PFSK-1 (cell line): ENCODE results near the gene MTERF4.

Experiments
- FOXP2 ChIP-seq: optimal IDR thresholded peaks from 2 replicates; pipeline ENCODE3; 2011; ENCODE audit warnings: borderline replicate concordance, control low read depth, inconsistent platforms; ENCODE audit not compliant: insufficient read depth; ENCODE audit errors: extremely low read length, extremely low read depth
- POLR2AphosphoS5 ChIP-seq: IDR thresholded peaks from 2 replicates; pipeline ENCODE4 v1.6.1; 2012; ENCODE audit warnings: low read depth, mild to moderate bottlenecking, control low read depth, low read length, moderate library complexity
- SIN3A ChIP-seq: IDR thresholded peaks from 2 replicates; pipeline ENCODE4 v1.6.1; 2012; ENCODE audit warnings: mild to moderate bottlenecking, low read length, moderate library complexity, borderline replicate concordance; ENCODE audit not compliant: insufficient read depth
- TAF1 ChIP-seq: IDR thresholded peaks from 2 replicates; pipeline ENCODE4 v1.6.1; 2012; ENCODE audit warnings: low read length, control low read depth, borderline replicate concordance; ENCODE audit not compliant: insufficient read depth
- TF ChIP-seq, protein P1 (sequence below), 2 experiments: IDR thresholded peaks; 2 replicates each; pipeline versions ENCODE4 v1.6.1 to v1.8.0; 2011 to 2012; ENCODE audit warnings: low read depth in 2 of 2, low read length in 2 of 2, control low read depth in 1 of 2, inconsistent platforms in 1 of 2, mild to moderate bottlenecking in 1 of 2, moderate library complexity in 1 of 2; ENCODE audit not compliant: insufficient read depth in 1 of 2

Gene MTERF4

DNA sequence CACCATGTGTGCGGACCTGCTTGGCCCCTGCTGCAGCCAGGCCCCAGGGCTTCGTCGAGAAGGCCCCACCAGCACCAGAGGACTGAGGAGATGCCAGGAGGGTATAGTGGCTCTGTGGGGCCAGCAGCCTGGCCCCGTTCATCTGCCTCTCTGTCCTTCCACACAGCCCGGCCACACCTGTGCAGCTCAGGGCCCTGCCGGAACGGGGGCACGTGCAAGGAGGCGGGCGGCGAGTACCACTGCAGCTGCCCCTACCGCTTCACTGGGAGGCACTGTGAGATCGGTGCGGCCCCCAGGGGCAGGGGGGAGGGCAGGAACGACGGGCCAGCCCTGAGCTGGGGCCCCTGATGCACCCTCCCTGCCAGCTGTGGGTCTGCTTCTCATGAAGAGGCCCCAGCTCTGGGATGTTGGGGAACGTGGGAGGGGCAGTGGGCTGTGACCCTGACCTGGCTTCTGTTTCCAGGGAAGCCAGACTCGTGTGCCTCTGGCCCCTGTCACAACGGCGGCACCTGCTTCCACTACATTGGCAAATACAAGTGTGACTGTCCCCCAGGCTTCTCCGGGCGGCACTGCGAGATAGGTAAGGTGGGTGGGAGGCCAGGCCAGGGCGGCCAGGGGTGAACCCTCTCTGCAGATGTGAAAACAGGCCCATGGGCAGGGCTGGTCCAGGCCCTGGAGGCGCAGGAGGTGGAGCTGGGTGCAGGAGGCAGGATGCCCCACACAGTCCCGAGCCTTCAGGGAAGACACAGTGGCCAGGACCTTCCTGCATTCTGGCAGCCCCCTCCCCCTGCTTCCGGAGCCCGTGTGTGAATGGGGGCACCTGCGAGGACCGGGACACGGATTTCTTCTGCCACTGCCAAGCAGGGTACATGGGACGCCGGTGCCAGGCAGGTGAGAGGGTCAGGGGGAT is 50.3 kb downstream of the MTERF4 start:
- TF ChIP-seq, protein P1, sequence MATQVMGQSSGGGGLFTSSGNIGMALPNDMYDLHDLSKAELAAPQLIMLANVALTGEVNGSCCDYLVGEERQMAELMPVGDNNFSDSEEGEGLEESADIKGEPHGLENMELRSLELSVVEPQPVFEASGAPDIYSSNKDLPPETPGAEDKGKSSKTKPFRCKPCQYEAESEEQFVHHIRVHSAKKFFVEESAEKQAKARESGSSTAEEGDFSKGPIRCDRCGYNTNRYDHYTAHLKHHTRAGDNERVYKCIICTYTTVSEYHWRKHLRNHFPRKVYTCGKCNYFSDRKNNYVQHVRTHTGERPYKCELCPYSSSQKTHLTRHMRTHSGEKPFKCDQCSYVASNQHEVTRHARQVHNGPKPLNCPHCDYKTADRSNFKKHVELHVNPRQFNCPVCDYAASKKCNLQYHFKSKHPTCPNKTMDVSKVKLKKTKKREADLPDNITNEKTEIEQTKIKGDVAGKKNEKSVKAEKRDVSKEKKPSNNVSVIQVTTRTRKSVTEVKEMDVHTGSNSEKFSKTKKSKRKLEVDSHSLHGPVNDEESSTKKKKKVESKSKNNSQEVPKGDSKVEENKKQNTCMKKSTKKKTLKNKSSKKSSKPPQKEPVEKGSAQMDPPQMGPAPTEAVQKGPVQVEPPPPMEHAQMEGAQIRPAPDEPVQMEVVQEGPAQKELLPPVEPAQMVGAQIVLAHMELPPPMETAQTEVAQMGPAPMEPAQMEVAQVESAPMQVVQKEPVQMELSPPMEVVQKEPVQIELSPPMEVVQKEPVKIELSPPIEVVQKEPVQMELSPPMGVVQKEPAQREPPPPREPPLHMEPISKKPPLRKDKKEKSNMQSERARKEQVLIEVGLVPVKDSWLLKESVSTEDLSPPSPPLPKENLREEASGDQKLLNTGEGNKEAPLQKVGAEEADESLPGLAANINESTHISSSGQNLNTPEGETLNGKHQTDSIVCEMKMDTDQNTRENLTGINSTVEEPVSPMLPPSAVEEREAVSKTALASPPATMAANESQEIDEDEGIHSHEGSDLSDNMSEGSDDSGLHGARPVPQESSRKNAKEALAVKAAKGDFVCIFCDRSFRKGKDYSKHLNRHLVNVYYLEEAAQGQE (IDR thresholded peaks at IDR 0.05; ENCODE audit: insufficient read depth in 1 of 2, low read depth in 2 of 2, low read length in 2 of 2) = no peak
- no peak for TF ChIP-seq SIN3A
- no peak for TF ChIP-seq TAF1
- TF ChIP-seq FOXP2 = no peak
- no peak for TF ChIP-seq POLR2AphosphoS5

DNA sequence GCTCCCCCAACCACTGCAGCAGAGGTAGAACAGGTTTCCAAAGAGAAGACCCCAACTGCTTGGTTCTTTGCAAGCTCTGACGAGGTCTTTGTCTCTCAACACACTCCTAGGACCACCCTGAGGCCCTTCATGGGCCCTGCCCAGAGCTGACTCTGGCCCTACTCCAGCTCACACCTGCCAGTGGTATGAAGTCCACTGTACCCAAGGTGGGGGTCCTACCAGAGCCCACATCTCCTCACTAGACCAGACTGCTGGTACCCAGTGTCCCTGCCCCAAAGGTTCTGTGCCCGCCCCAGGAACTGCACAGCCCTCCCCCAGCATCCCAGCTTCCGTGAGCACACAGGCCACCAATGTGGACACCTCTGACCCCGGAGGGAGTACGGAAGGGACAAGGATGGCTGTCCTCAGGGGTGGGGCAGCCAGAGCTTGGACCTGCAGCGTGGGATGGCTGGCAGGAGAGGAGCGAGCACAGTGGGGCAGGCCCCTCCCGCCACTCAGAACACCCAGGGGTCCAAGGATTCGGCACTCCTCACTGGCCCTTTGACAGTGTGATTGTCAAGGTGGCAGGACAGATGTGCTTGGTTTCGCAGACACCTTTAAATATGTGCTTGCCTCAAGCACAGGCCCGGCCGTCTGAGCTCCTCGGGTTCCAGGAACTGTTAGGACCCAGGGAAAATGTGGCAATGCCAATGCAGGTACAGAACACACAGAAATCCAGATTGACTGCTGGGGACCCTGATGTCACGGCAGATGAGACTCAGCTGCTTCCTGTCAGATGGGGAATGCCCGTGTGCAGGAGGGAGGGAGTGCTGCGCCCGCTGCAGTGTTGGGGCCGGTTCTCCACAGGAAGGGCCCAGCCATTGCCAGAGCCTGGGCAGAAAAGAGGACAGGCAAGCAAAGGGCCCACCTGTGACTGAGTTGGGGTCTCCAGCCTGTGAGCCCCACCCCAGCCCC is 51.2 kb downstream of the MTERF4 start:
- TF ChIP-seq, protein P1 (IDR thresholded peaks at IDR 0.05; ENCODE audit: insufficient read depth in 1 of 2, low read depth in 2 of 2, low read length in 2 of 2) = no peak
- no peak for TF ChIP-seq POLR2AphosphoS5
- TF ChIP-seq TAF1 = no peak
- no peak for TF ChIP-seq SIN3A
- no peak for TF ChIP-seq FOXP2

DNA sequence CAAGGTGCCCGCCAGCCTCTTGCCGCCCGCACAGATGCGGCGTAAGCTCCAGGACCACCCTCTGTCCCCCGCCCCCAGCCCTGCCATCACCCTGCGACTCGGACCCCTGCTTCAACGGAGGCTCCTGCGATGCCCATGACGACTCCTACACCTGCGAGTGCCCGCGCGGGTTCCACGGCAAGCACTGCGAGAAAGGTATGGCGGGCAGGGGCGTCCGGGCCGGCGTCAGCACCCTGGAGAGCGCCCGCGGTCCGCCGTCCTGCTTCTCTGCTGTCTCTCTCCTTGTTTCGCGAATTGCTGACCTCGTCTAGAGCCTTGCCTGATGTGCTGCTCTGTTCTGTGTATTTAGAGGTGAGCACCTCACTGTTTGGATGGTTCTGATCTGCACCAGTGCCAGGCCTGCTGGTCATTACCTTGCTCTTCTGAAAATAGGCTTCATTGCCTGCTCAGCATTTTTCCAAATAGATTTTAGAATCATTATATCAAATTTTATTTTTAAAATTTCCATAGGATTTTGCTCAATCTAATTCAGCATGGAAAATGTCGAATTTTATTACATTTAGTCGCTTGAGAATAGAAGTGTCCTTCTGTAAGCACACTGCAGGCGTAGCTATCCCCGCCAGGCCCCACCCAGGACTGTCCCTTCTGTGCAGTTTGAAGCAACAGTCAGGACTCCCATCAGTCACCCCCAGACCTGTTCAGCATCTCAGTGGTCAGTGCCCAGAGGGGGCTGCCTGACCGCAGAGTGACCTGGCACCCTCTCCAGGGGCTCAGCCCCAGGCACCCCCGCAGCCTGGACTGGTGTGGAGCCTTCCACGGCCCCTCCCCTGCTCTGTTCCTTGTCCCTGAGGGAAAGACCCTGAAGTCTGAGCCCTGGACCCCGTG is 52.1 kb downstream of the MTERF4 start:
- TF ChIP-seq, protein P1 (IDR thresholded peaks at IDR 0.05; ENCODE audit: insufficient read depth in 1 of 2, low read depth in 2 of 2, low read length in 2 of 2) = peak; percentile 85 to 92
- TF ChIP-seq SIN3A (no peak), TAF1 (no peak)

- TF ChIP-seq SIN3A (no peak), POLR2AphosphoS5 (no peak), FOXP2 (no peak), TAF1 (no peak)
- TF ChIP-seq, protein P1 (IDR thresholded peaks at IDR 0.05; ENCODE audit: insufficient read depth in 1 of 2, low read depth in 2 of 2, low read length in 2 of 2) = no peak
These were observed 53.1 kb downstream of the MTERF4 start for GRCh38 chr2:241048949-241049343.
